ENCODE measurements around the gene SSMEM1.
"Not testable (repeated sequence)": the region's sequence is repeated elsewhere in the genome, so short reads cannot be mapped to it uniquely, and the experiment has no call there.

The SSMEM1 gene

GRCh38 chr7:130216025-130216424 is 8.4 kb downstream of the SSMEM1 start:
- DNase-seq: no peak

- DNase-seq: no peak
Observed at GRCh38 chr7:130216750-130217149, 9.1 kb downstream of the SSMEM1 start.

- no peak for DNase-seq
Observed at GRCh38 chr7:130218806-130219620, 11.4 kb downstream of the SSMEM1 start.

- DNase-seq: no peak
Observed at GRCh38 chr7:130219871-130220270, 12.2 kb downstream of the SSMEM1 start.

GRCh38 chr7:130221746-130222145 is 14.1 kb downstream of the SSMEM1 start:
- DNase-seq: no peak

- DNase-seq: no peak
Observed at GRCh38 chr7:130223646-130224045, 16.0 kb downstream of the SSMEM1 start.

- no peak for DNase-seq
Observed at GRCh38 chr7:130224210-130224609, 16.6 kb downstream of the SSMEM1 start.

- DNase-seq: not testable (repeated sequence)
Observed at GRCh38 chr7:130224923-130225322, 17.3 kb downstream of the SSMEM1 start.

GRCh38 chr7:130226333-130226732 is 18.7 kb downstream of the SSMEM1 start:
- no peak for DNase-seq

- no peak for DNase-seq
Observed at GRCh38 chr7:130227883-130228575, 20.4 kb downstream of the SSMEM1 start.

- no peak for DNase-seq
Observed at GRCh38 chr7:130228840-130229502, 21.3 kb downstream of the SSMEM1 start.

- DNase-seq: not testable (repeated sequence)
Observed at GRCh38 chr7:130229981-130230380, 22.3 kb downstream of the SSMEM1 start.

- DNase-seq: no peak
Observed at GRCh38 chr7:130231792-130232191, 24.1 kb downstream of the SSMEM1 start.

- no peak for DNase-seq
Observed at GRCh38 chr7:130232209-130232608, 24.5 kb downstream of the SSMEM1 start.

GRCh38 chr7:130234078-130234477 is 26.4 kb downstream of the SSMEM1 start:
- DNase-seq: no peak

GRCh38 chr7:130236361-130236760 is 28.7 kb downstream of the SSMEM1 start:
- not testable (repeated sequence) for DNase-seq

GRCh38 chr7:130240240-130240639 is 32.6 kb downstream of the SSMEM1 start:
- no peak for DNase-seq

- peak; percentile 22 for DNase-seq
Observed at GRCh38 chr7:130242198-130243014, 34.7 kb downstream of the SSMEM1 start.

GRCh38 chr7:130243486-130243885 is 35.8 kb downstream of the SSMEM1 start:
- not testable (repeated sequence) for DNase-seq

- DNase-seq: not testable (repeated sequence)
Observed at GRCh38 chr7:130246491-130246890, 38.8 kb downstream of the SSMEM1 start.

GRCh38 chr7:130248842-130249241 is 41.2 kb downstream of the SSMEM1 start:
- DNase-seq: not testable (repeated sequence)

GRCh38 chr7:130249626-130250025 is 42.0 kb downstream of the SSMEM1 start:
- not testable (repeated sequence) for DNase-seq

- no peak for DNase-seq
Observed at GRCh38 chr7:130254555-130254954, 46.9 kb downstream of the SSMEM1 start.
